Measurements from ENCODE around the gene CCT2. TPM values are rescaled to one million over a fixed set of nuclear protein-coding genes. Genes with fewer than 3 reads are reported as not detected.
A peak's percentile ranks its signal among the peaks of the same experiment; 100 is the strongest.

The CCT2 gene
- total RNA-seq, 1 donor from 2014 or later, result 224 TPM

GRCh38 chr12:69627501-69627900 is 42.2 kb downstream of the CCT2 start:
- TF ChIP-seq CTCF (IDR thresholded peaks at IDR 0.05; ENCODE audit: insufficient read depth, low read length, poor library complexity, severe bottlenecking), result no peak
- no peak for DNase-seq (ENCODE audit: low read depth)
- H3K27me3 ChIP-seq (ENCODE audit: control insufficient read depth, insufficient read depth, low read length), result peaks cover 2% of the 10 kb centered on the region
- no peaks in the 10 kb centered on the region for H3K36me3 ChIP-seq (ENCODE audit: control insufficient read depth, insufficient read depth, low read length)
- no peak overlapping the region for H3K4me3 ChIP-seq (ENCODE audit: low read depth, low read length)

GRCh38 chr12:69630191-69630590 is 44.9 kb downstream of the CCT2 start:
- no peak for DNase-seq (ENCODE audit: low read depth)
- TF ChIP-seq CTCF (IDR thresholded peaks at IDR 0.05; ENCODE audit: insufficient read depth, low read length, poor library complexity, severe bottlenecking), result peak; percentile 28
- Histone ChIP-seq H3K36me3 (ENCODE audit: control insufficient read depth, insufficient read depth, low read length) (no peaks in the 10 kb centered on the region), H3K4me3 (ENCODE audit: low read depth, low read length) (no peak overlapping the region), H3K27me3 (ENCODE audit: control insufficient read depth, insufficient read depth, low read length) (peaks cover 2% of the 10 kb centered on the region)

GRCh38 chr12:69633061-69633460 is 47.8 kb downstream of the CCT2 start:
- Histone ChIP-seq H3K36me3 (ENCODE audit: control insufficient read depth, insufficient read depth, low read length) (no peaks in the 10 kb centered on the region), H3K27me3 (ENCODE audit: control insufficient read depth, insufficient read depth, low read length) (no peaks in the 10 kb centered on the region), H3K4me3 (ENCODE audit: low read depth, low read length) (no peak overlapping the region)
- TF ChIP-seq CTCF (IDR thresholded peaks at IDR 0.05; ENCODE audit: insufficient read depth, low read length, poor library complexity, severe bottlenecking), result no peak
- no peak for DNase-seq (ENCODE audit: low read depth)

- peak; percentile 9 for DNase-seq (ENCODE audit: low read depth)
- Histone ChIP-seq H3K4me3 (ENCODE audit: low read depth, low read length) (no peak overlapping the region), H3K27me3 (ENCODE audit: control insufficient read depth, insufficient read depth, low read length) (no peaks in the 10 kb centered on the region), H3K36me3 (ENCODE audit: control insufficient read depth, insufficient read depth, low read length) (no peaks in the 10 kb centered on the region)
- peak; percentile 94 for TF ChIP-seq CTCF (IDR thresholded peaks at IDR 0.05; ENCODE audit: insufficient read depth, low read length, poor library complexity, severe bottlenecking)
Measured at GRCh38 chr12:69639400-69640016, 54.2 kb downstream of the CCT2 start.

- DNase-seq (ENCODE audit: low read depth), result no peak
- TF ChIP-seq CTCF (IDR thresholded peaks at IDR 0.05; ENCODE audit: insufficient read depth, low read length, poor library complexity, severe bottlenecking), result no peak
- Histone ChIP-seq H3K4me3 (ENCODE audit: low read depth, low read length) (no peak overlapping the region), H3K27me3 (ENCODE audit: control insufficient read depth, insufficient read depth, low read length) (no peaks in the 10 kb centered on the region), H3K36me3 (ENCODE audit: control insufficient read depth, insufficient read depth, low read length) (no peaks in the 10 kb centered on the region)
Measured at GRCh38 chr12:69641546-69641945, 56.3 kb downstream of the CCT2 start.

- no peak for DNase-seq (ENCODE audit: low read depth)
- Histone ChIP-seq H3K36me3 (ENCODE audit: control insufficient read depth, insufficient read depth, low read length) (no peaks in the 10 kb centered on the region), H3K27me3 (ENCODE audit: control insufficient read depth, insufficient read depth, low read length) (no peaks in the 10 kb centered on the region), H3K4me3 (ENCODE audit: low read depth, low read length) (no peak overlapping the region)
- TF ChIP-seq CTCF (IDR thresholded peaks at IDR 0.05; ENCODE audit: insufficient read depth, low read length, poor library complexity, severe bottlenecking), result no peak
Measured at GRCh38 chr12:69642531-69642930, 57.3 kb downstream of the CCT2 start.

All from kidney epithelial cell (primary cell).